ENCODE results near the gene BRPF1.

BRPF1 gene

GRCh38 chr3:9730657-9731205 is 804 bp upstream of the BRPF1 start:
- DNase-seq (ENCODE audit: low spot score) (no peak), FAIRE-seq (no peak)

- FAIRE-seq: no peak
- DNase-seq (ENCODE audit: low spot score): no peak
Measured at GRCh38 chr3:9732080-9732739, 675 bp downstream of the BRPF1 start.

GRCh38 chr3:9732740-9733115 is 1.2 kb downstream of the BRPF1 start:
- FAIRE-seq (no peak), DNase-seq (ENCODE audit: low spot score) (no peak)

- DNase-seq (ENCODE audit: low spot score): no peak
- FAIRE-seq: no peak
Measured at GRCh38 chr3:9736831-9737230, 5.3 kb downstream of the BRPF1 start.

GRCh38 chr3:9739181-9739580 is 7.6 kb downstream of the BRPF1 start:
- DNase-seq (ENCODE audit: low spot score) (no peak), FAIRE-seq (no peak)

- DNase-seq (ENCODE audit: low spot score): no peak
- no peak for FAIRE-seq
Measured at GRCh38 chr3:9742560-9742959, 11.0 kb downstream of the BRPF1 start.

GRCh38 chr3:9743548-9743947 is 12.0 kb downstream of the BRPF1 start:
- no peak for DNase-seq (ENCODE audit: low spot score)
- no peak for FAIRE-seq

GRCh38 chr3:9744162-9744561 is 12.6 kb downstream of the BRPF1 start:
- FAIRE-seq (no peak), DNase-seq (ENCODE audit: low spot score) (no peak)

GRCh38 chr3:9745521-9745920 is 14.0 kb downstream of the BRPF1 start:
- DNase-seq (ENCODE audit: low spot score): no peak
- no peak for FAIRE-seq

- FAIRE-seq (no peak), DNase-seq (ENCODE audit: low spot score) (peak; percentile 52)
Measured at GRCh38 chr3:9746330-9746729, 14.8 kb downstream of the BRPF1 start.

GRCh38 chr3:9747267-9747666 is 15.7 kb downstream of the BRPF1 start:
- peak; percentile 47 for DNase-seq (ENCODE audit: low spot score)
- no peak for FAIRE-seq

- no peak for FAIRE-seq
- no peak for DNase-seq (ENCODE audit: low spot score)
Measured at GRCh38 chr3:9748031-9748430, 16.5 kb downstream of the BRPF1 start.

- no peak for DNase-seq (ENCODE audit: low spot score)
- FAIRE-seq: no peak
Measured at GRCh38 chr3:9749296-9749644, 17.7 kb downstream of the BRPF1 start.

GRCh38 chr3:9749645-9750555 is 18.4 kb downstream of the BRPF1 start, which contains the start of gene OGG1:
TSS of gene OGG1 (plus strand) at chr3:9749952. CDS start at chr3:9750287, 335 bp downstream.
- FAIRE-seq: peak; percentile 36
- DNase-seq (ENCODE audit: low spot score): peak; percentile 94

- DNase-seq (ENCODE audit: low spot score): peak; percentile 18
- FAIRE-seq: no peak
Measured at GRCh38 chr3:9750556-9751411, 19.2 kb downstream of the BRPF1 start.

GRCh38 chr3:9754678-9755077 is 23.1 kb downstream of the BRPF1 start:
- DNase-seq (ENCODE audit: low spot score) (no peak), FAIRE-seq (no peak)

GRCh38 chr3:9757427-9757826 is 25.9 kb downstream of the BRPF1 start:
- FAIRE-seq (no peak), DNase-seq (ENCODE audit: low spot score) (no peak)

- FAIRE-seq (no peak), DNase-seq (ENCODE audit: low spot score) (no peak)
Measured at GRCh38 chr3:9760779-9761505, 29.4 kb downstream of the BRPF1 start.

- DNase-seq (ENCODE audit: low spot score): no peak
- FAIRE-seq: no peak
Measured at GRCh38 chr3:9761919-9762318, 30.4 kb downstream of the BRPF1 start.

GRCh38 chr3:9762871-9763270 is 31.3 kb downstream of the BRPF1 start:
- FAIRE-seq (no peak), DNase-seq (ENCODE audit: low spot score) (no peak)

GRCh38 chr3:9765865-9766264 is 34.3 kb downstream of the BRPF1 start:
- no peak for DNase-seq (ENCODE audit: low spot score)
- FAIRE-seq: no peak
